Liver (tissue), 3 donors: ENCODE results near the gene PCDH9.

Experiments
- HNF4G ChIP-seq: IDR thresholded peaks from 2 replicates; pipeline ENCODE4 v1.6.1; 2016; ENCODE audit warnings: antibody characterized with exemption
- JUND ChIP-seq, 2 donors: IDR thresholded peaks; 2 replicates each; pipeline ENCODE4 v1.6.1; 2016; ENCODE audit warnings: antibody characterized with exemption in 2 of 2
- MAX ChIP-seq: IDR thresholded peaks from 2 replicates; pipeline ENCODE4 v1.6.1; 2016; ENCODE audit warnings: antibody characterized with exemption
- YY1 ChIP-seq: IDR thresholded peaks from 2 replicates; pipeline ENCODE4 v1.6.1; 2016; ENCODE audit warnings: antibody characterized with exemption, mild to moderate bottlenecking
- TF ChIP-seq, protein P1 (sequence below): fragments of 150-350 bp; IDR thresholded peaks from 2 replicates; pipeline ENCODE4 v1.5.1; 2017; ENCODE audit warnings: improper control_type of control experiment, low read depth, low read length; ENCODE audit not compliant: missing input control
- TF ChIP-seq, protein P2 (sequence below): IDR thresholded peaks from 2 replicates; pipeline ENCODE4 v1.6.1; 2016; ENCODE audit warnings: antibody characterized with exemption, mild to moderate bottlenecking
- donor health status: healthy.
- donor health status: healthy.

GRCh38 chr13:66335626-66336025, 894.5 kb downstream of the PCDH9 start:
- TF ChIP-seq MAX (no peak), YY1 (no peak), JUND (IDR thresholded peaks at IDR 0.05) (no peak), HNF4G (no peak)
- TF ChIP-seq, protein P1, sequence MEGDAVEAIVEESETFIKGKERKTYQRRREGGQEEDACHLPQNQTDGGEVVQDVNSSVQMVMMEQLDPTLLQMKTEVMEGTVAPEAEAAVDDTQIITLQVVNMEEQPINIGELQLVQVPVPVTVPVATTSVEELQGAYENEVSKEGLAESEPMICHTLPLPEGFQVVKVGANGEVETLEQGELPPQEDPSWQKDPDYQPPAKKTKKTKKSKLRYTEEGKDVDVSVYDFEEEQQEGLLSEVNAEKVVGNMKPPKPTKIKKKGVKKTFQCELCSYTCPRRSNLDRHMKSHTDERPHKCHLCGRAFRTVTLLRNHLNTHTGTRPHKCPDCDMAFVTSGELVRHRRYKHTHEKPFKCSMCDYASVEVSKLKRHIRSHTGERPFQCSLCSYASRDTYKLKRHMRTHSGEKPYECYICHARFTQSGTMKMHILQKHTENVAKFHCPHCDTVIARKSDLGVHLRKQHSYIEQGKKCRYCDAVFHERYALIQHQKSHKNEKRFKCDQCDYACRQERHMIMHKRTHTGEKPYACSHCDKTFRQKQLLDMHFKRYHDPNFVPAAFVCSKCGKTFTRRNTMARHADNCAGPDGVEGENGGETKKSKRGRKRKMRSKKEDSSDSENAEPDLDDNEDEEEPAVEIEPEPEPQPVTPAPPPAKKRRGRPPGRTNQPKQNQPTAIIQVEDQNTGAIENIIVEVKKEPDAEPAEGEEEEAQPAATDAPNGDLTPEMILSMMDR, result no peak
- TF ChIP-seq, protein P2, sequence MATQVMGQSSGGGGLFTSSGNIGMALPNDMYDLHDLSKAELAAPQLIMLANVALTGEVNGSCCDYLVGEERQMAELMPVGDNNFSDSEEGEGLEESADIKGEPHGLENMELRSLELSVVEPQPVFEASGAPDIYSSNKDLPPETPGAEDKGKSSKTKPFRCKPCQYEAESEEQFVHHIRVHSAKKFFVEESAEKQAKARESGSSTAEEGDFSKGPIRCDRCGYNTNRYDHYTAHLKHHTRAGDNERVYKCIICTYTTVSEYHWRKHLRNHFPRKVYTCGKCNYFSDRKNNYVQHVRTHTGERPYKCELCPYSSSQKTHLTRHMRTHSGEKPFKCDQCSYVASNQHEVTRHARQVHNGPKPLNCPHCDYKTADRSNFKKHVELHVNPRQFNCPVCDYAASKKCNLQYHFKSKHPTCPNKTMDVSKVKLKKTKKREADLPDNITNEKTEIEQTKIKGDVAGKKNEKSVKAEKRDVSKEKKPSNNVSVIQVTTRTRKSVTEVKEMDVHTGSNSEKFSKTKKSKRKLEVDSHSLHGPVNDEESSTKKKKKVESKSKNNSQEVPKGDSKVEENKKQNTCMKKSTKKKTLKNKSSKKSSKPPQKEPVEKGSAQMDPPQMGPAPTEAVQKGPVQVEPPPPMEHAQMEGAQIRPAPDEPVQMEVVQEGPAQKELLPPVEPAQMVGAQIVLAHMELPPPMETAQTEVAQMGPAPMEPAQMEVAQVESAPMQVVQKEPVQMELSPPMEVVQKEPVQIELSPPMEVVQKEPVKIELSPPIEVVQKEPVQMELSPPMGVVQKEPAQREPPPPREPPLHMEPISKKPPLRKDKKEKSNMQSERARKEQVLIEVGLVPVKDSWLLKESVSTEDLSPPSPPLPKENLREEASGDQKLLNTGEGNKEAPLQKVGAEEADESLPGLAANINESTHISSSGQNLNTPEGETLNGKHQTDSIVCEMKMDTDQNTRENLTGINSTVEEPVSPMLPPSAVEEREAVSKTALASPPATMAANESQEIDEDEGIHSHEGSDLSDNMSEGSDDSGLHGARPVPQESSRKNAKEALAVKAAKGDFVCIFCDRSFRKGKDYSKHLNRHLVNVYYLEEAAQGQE, result no peak
